Activated gamma-delta T cell (primary cell): ENCODE data around the gene DLG2.

Experiments used
- DNase-seq: peaks from one replicate; lab custom pipeline; 2025; lab: John Stamatoyannopoulos, UW

DLG2 gene

DNA sequence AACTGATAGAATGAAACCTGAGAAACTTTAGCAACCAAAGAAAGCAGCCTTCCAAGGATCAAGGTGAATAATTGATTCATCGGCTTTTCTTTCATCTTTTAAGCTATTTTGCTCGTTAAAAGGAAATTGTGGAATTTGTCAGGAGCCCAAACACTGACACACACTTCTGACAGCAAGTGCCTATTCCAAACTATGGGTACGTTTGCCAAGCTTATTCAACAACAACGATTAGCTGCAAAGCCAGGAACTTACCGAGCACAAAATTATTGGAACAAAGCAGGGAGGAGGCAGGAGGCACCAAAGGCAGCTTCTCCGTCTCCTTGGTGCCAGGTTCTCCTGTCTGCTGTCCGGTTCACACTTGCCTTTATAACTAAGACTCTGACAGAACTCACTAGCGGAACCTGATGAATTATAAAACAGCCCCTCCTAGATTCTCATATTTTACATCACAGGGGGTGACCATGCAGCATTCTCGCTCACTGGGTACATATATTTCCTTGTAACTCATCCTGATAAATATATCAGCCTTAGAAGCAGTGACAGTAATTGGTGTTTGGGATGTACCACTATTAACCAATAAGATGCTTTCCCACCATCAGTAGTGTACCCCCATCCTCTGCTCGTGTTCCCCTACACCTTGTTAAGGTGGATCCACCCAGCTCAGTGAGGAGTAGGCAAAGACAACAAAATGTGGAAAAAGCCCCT lies 1945.1 kb downstream of the DLG2 start:
- DNase-seq: no peak

DNA sequence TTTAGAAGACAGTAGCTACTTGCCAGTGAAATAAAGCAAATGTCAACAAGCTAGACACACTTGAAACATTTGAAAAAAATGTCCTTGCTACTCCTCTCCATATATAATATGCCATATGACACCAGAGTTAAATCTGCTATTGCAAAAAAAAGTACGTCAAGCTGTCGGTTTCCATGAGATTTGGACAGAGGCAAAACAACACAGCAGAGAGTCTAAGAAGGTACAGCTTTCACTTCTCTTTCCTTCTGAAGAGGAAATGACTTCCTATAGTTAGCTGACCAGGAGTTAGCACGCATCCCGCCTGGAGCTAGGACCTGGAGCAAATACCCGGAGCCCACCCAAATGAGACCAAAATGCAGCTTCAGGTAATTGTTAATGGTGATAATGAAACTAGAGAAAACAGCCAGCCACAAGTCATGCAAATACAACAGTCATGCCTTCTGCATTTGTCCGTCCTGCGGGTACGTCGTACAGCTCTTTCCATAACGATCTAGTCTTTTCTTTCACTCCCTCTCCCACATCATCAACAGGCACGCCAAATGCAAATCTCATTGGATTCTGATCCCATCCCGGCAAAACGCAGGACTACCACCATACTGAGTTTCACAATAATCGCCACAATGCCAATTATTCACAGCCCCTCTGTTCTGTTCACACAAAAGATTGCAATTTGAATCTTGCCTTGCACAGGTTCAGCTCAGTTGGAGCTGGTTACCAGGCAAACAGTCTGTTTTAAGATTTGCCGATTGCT lies 1945.9 kb downstream of the DLG2 start:
- DNase-seq: no peak

DNA sequence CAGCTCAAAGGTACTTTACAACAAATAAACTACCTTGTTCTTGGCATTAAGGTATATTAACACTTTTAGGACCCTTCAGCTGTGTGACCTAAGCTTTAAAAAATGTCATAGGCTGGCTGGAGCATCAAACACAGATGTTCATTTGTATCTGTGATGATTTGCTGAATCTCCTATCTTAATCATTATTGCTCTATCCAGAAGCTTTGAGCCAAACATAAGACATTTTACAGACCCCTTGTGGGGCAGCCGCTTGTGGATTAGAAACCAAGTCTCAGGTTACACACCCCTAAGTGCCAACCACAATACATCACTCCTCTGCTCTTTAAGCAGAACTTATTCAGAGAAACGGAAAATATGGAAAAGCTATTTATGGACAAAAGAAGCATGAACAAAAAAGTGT lies 1946.8 kb downstream of the DLG2 start:
- DNase-seq: no peak

DNA sequence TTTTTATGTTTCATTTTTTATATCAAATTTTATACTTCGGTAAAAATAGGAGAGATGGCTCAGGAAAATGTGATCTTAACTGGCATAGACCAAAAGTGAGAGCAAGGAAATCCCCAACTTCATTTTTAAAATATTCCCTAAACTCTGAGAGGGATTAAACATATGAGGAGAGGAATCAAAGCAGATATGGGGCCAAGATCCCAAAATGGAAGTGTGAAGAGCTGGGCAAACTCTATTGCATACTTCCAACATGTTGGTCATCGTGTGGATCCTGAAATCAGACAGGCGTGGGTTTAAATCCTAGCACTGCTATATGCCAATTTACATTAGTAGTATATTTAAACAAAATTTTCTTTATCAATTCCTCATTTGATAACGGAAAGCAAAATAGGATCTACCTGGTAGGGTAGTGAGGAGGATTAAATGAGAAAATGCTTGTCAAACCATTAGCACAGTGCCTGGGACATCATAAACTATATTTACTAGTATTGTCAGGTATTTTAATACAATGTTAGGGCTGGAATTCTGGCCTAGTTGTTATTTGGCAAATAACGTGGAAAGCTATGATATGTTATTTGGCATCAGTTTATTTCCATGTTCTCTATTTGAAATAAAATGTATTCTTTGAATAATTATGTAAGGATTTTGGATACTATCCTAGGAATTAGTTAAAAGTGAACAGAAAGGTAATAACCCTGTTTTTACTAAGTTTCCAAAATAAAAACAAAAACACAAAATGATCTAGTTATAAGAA lies 1948.1 kb downstream of the DLG2 start:
- DNase-seq: no peak

DNA sequence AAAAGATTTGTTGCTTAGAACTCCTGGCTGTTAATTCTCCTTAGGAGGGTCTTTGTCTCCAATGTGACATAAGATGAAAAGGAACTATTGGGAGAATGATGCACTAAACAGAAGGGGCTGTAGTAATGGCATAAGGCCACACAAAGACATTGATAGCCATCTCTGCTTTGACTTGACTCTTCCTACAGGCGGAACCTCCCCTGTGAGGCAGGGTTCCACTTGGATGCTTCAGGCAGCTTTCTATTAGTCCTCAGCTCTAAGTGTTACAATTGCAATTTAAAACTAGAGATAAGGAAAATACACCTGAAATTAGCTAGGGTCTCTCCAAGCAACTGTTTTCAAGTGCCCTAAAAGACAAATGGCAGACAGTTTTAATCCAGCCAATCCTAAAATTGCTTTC lies 1949.4 kb downstream of the DLG2 start:
- no peak for DNase-seq

DNA sequence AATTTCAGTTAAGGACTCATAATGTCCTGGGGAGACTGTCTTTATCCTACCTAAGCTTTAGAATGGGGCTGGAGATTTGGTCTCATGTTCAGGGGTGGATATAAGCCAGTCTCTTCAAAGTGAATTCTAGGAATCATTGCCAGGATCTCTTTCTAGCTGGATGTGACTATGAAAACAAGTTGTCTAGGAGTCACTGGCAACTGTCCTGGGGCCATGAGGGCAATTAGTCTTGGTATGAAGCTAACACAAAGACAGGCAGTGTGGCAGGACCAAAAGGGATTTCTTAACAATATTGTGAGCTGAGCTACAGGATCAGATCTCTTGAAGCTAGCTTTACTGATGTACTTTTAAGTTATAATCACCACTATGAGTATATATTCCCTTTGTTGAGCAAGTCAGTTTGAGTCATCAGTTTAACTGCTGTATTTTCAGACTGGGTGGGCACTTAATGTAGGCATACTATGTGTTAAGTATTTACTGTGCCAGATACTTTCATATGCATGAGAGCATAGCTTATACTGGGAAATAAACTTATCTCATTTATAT lies 1951.0 kb downstream of the DLG2 start:
- DNase-seq: no peak

DNA sequence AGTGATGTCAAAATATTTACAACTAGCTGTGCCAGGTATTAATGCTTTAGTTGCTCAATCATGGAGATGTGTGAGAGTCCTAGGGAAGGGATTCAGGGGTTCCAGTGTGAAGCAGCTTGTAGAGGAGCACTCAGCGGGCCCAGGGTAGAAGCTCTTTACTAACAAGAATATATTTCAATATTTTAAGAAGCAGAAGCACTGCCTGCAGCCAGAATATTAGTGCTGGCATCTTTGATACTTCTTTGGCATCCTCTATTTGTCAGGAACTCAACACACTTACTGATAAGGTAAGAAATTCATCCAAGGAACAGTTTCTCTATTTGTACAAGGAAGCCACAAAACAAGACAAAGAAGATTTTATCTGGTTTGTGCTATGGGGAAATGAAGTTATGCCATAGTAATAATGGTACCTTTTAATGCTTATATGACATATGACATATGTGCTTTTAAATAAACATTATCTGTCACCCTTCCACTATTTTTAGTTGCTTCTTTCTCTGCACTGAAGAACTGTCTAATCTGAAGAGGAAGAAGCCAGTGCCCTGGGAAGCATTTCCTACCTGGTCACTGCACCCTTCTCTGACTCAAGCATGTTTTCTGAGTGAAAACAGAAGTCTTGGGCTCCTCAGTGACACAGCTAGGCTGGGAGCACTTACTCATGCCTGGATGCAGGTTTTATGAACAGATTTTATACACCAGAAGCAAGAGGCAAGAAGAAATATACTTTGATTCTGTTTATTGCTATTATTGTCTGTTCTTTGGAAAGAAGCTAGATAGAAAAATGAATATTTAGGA lies 1952.8 kb downstream of the DLG2 start:
- no peak for DNase-seq

DNA sequence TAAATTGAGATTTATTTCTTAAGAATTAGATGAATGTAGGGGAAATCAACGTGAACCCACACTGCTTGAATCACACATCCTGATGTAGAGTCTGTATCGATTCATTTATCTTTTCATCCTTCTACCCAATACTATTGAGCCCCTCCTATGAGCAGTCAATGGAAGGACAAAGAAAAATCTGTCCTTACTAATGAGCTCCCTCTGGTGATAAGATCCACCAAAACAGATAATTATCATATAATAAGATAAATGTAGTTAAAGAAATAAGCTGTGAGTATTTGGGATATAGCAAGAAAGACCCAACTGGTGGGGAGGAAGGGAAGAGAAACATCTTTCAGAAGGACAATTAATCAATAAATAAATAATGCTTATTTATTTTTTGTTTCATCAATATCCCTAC lies 1955.9 kb downstream of the DLG2 start:
- DNase-seq: no peak

DNA sequence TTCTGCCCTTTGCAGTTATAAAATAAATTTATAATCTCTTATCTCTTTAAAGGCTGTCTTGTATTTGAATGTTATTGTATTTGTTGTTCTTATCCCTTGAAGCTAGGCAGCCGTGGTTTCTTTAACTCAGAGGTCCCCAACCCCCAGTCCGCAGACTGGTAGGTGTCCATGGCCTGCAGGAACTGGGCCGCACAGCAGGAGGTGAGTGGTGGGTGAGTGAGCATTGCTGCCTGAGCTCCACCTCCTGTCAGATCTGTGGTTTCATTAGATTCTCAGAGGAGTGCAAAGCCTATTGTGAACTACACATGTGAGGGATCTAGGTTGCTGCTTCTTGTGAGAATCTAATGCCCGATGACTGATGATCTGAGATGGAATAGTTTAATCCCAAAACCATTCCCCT lies 1961.0 kb downstream of the DLG2 start:
- DNase-seq: no peak

DNA sequence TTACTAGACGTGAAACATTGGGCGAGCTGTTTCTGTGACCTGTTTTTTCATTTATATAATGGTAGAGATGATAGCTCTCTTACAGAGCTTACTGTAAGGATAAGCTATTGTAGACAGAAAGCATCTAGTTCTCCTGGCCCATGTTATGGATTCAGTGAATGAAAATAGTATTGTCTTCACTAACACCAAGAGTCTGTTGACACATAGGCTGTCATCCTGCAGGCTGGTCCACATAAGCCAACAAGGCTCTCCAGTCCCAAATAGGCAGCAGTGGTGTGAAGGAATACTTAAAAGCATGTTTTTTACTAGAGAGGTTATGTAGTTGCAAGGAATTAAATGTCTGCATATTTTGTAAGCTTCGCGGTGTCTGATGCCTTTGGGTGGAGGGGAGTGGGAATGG lies 1963.2 kb downstream of the DLG2 start:
- no peak for DNase-seq

DNA sequence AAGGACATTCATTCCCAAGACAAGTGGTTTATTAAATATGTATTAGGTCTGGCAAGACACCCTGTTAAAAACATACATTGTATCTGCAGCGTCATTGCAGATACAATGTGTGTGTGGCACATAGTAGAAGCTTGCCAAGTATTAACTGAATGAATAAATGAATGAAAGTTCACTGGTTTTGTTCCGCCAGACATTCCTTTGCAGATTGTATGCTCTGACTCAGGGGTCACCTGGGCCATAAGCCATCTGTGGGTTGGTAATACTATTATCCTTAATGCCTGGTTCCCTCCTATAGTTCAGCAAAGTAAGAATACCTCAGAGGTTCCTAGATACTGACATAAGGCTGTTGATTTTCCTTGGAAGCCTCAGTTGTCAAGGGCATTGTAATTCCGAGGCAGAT lies 1963.7 kb downstream of the DLG2 start:
- no peak for DNase-seq

DNA sequence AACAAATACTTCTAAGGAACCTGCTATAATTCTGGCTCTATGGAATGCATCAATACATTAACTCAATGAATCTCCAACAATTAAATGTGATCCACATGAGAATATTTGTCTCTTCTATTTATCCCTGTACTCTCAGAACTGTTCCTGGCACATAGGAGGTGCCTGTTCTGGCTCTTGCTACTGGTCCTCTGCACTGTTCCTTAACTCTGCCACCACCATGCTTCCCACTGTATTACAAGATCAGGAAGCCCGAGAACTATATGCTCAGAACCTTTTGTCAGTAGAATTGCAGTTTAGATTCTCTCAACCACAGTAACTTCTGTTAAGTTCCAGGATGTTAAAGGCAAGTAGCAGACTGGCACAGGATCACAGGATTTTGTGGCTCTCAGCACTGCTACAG lies 1964.7 kb downstream of the DLG2 start:
- DNase-seq: no peak

DNA sequence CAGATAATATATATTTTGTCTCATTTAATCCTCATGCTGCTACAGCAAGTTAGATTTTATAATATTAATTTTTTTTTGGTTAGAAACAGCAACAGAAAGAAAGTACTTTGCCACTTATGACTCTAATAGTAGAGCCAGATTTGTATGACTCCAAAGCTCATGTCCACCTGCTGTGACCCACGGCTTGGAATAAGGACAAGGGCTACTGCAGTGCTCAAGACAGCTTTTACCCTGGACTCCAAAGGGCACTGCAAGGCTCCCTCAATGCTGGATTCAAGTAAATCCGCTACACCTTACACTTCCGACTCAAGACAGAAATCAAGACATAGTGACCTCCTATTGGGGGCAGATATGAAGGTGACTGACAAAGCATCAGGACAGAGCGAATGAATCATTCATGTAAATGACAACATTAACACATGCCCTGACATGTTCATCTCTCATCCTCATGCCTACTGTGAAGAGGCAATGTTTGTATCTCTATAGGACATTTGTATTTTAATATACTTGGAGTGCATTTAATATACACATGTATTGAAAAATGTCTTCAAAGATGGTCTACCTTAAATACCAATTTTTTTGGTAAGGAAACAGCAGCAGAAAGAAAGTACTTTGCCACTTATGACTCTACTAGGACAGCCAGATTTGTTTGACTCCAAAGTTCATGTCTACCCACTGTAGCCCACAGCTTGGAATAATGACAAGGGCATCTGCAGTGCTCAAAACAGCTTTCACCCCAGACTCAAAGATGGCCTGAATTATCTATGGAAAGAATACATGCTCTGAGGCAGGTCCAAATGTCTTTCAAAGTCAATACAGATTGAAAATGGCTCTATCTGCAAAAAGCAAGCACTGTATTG lies 1965.4 kb downstream of the DLG2 start:
- DNase-seq: no peak

DNA sequence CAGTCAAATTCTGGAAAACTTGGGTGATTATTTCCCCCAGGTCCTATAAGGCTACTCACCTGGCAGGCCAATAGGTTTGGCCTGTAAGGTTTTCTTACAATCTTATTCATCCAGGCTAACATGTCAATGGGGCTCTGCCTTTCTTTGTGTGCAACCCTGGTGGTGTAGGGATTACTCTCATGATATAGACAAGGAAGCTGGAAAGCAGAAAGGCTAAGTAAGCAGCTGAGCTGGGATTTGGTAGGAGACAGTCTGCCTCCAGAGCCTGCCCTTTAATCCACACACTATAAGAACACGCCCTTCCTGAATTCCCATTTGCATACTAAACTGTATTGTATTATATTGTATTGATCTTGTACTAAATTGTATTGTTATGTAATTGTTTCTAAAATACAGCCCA lies 1967.7 kb downstream of the DLG2 start:
- no peak for DNase-seq

DNA sequence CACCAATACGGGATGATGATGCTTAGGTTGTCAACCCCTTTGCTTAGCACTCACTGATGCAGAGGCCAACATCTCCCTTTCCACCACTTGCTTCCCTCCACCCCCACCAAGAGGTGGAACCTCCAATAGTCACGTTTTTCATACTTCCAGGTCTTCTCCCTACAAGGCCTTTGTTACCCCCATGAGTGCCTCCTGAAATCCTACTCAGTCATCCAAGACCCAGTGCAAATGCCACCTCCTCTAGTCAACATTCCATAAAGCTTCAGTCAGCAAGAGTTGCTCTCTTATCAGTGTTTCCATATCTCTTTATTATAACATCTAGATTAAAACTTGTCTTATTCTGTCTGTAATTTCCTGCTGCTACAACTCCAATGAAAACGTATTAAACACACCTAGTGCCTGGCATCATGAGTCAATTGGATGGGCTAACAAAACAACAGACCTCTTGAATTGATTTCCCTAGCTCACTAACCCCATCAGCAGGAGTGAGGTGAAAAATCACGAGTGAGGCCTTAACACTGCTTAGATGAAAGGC lies 1970.3 kb downstream of the DLG2 start:
- DNase-seq: no peak

DNA sequence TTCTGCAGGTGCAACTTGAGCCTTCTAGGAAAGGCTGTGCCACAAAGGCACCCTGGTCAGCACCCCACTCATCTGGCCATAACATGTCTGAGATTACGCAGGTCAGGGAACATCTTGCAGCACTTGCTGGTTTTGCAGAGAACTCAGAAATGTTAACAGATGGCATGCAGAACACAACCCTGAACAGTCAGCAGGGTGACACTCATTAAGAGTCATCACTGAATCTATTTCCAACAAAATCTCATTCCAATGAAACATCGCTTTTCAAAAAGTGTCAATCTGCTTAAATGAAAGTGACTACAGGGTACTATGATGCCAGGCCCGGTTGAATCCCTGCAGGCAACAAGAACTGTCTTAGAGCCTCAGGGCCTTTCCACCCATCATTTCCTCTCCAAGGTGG lies 1971.2 kb downstream of the DLG2 start:
- DNase-seq: no peak

DNA sequence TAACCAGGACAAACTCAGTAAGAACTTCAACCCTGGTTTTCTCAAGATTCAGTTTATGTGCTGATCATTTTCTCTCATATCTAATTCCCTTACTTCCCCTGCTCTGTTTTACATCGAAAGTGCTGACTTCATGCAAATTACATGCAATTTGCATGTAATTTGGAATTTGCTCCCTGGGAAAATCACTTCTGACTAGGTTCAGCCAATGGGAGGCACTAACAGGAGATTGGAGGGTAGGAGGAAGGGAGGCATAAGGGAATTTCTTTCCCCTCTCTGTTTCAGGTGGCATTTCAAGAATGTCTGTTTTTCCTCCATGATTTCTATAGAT lies 1977.7 kb downstream of the DLG2 start:
- DNase-seq: no peak

DNA sequence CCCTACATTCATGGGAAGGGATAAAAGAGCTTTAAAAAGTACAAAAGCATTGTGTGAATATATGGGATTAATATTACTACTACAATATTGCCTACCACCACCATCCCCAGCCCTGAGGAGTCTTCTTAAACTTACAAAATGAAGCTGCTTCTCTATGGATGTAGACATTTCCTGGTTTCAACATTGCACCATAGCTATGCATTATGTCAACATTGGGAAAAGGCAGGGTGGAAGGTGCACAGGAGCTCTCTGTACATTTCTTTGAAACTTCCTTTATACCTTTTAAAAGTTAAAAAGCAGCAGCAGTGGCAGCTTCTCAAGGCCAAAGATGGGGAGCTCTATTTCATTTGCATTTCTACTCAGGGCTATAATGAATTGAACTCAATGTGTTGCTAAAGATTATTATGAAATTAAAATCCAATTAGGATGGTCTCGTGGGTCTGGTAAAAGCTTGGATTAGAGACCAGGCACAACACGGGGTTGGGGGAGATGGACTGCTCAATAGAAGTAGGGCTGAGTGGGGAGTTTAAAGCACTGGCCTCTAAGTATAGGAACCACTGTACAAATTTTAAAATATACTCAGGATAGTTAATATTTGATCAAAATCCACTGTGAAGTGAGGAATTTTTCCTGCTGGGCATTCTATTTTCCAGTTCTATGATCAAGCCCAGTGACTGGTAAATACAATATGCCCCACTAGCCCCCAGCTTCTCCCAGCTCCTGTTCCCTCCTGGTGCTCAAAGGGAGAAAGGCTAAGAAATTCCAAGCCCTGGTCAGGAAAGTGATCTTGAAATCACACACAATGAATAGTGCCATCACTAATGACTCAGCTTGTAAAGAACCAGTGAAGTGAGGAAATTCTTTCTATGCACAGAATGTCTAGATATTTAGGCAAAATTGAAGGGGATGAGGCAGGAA lies 1978.3 kb downstream of the DLG2 start:
- DNase-seq: no peak

DNA sequence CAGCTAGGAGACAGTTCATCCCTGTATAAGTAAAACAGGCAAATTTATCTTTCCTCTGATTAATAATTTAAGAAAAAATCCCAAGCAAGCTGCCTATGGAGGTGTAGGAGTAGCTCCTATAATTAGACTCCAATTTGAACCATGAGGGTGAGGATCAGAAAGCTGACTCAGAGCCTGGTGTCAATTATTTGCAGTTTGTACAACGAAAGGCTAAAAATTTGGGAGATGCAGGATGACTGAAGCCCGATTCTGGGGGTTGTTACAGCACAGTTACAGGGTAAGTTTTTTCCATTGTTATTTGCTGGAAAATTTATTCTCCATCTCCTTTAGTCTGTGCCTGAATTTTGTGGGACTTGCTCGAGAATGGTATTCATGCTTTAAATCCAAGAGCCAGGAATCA lies 1981.6 kb downstream of the DLG2 start:
- no peak for DNase-seq

DNA sequence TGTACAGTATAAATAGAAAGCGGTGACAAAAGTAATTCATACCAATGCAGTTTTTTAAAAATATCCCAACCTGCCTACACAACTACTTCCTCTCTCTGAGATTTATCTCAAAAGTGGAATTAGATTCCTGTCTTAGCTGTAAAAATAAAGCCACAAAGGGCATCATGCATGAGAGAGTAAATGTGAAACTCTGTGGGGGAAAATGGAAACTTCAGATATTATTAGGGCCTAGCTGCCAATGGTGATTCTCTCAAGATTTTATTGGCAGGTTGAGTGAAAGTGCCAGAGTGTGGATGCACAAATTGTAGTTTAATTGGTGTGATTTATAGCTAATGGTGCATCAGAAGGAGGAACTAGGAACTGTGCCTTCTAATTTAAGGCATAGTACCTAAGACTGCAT lies 1984.0 kb downstream of the DLG2 start:
- DNase-seq: no peak
